ENCODE results near the gene MTHFD2.

- TF ChIP-seq RXRA (IDR thresholded peaks at IDR 0.05; ENCODE audit: insufficient read depth, low read depth, low read length) (no peak), CTCF (IDR thresholded peaks at IDR 0.05; ENCODE audit: control extremely low read depth in 1 of 3, insufficient read depth in 1 of 3, low read depth in 1 of 3, low read length in 3 of 3) (no peak), RAD21 (IDR thresholded peaks at IDR 0.05 in 1 of 2, conservative IDR thresholded peaks at IDR 0.05 in 1 of 2; ENCODE audit: low read depth in 2 of 2, low read length in 2 of 2) (no peak), CEBPB (IDR thresholded peaks at IDR 0.05; ENCODE audit: low read depth, low read length) (no peak), POLR2A (IDR thresholded peaks at IDR 0.05; ENCODE audit: control extremely low read depth in 1 of 2, low read depth in 2 of 2, low read length in 2 of 2) (no peak), GABPA (IDR thresholded peaks at IDR 0.05; ENCODE audit: borderline replicate concordance, insufficient read depth, low read length) (no peak), CHD1 (IDR thresholded peaks at IDR 0.05; ENCODE audit: low read depth, low read length) (no peak), GTF2F1 (IDR thresholded peaks at IDR 0.05; ENCODE audit: borderline replicate concordance, low read depth, low read length) (no peak), YY1 (IDR thresholded peaks at IDR 0.05; ENCODE audit: low read depth, low read length) (no peak), JUND (IDR thresholded peaks at IDR 0.05; ENCODE audit: low read length) (no peak), EP300 (IDR thresholded peaks at IDR 0.05; ENCODE audit: borderline replicate concordance in 1 of 2, low read depth in 2 of 2, low read length in 2 of 2) (no peak), POU5F1 (IDR thresholded peaks at IDR 0.05; ENCODE audit: low read depth, low read length) (no peak)
Observed at GRCh38 chr2:74179063-74179865, 19.2 kb upstream of the MTHFD2 start.
